Endometrial microvascular endothelial cells (primary cell): ENCODE measurements around the gene PEX11B. TPM values are rescaled to one million over a fixed set of nuclear protein-coding genes. Genes with fewer than 3 reads are reported as not detected.
"Not testable (repeated sequence)": the region's sequence is repeated elsewhere in the genome, so short reads cannot be mapped to it uniquely, and the experiment has no call there.

Experiments used
- in situ Hi-C: cut with HindIII; loops from 2 replicates; pipeline ENCODE4 v1.10.0; 2017; ENCODE audit warnings: low sequenced_read_pairs, low pct_unique_long_range_greater_than_20kb; ENCODE audit errors: inconsistent ontology term
- total RNA-seq: library from RNA; depleted of rRNA; stranded (reverse); fragments of >200 nt; gene quantifications from one replicate; pipeline ENCODE4 v1.2.3, GENCODE V29; 2015; ENCODE audit errors: inconsistent ontology term

Gene PEX11B
- total RNA-seq, 1 donor from 2014 or later = 39.3 TPM

GRCh38 chr1:145956781-145957442 lies 38.4 kb upstream of the PEX11B start:
- in situ Hi-C loops = no loop called here

- in situ Hi-C loops = no loop called here
Observed at GRCh38 chr1:145956361-145956760, 37.8 kb upstream of the PEX11B start.

- in situ Hi-C loops = no loop called here
Observed at GRCh38 chr1:145955436-145955835, 36.9 kb upstream of the PEX11B start.

GRCh38 chr1:145953861-145954260 lies 35.3 kb upstream of the PEX11B start:
- in situ Hi-C loops = no loop called here

GRCh38 chr1:145952903-145953302 lies 34.4 kb upstream of the PEX11B start:
- in situ Hi-C loops = no loop called here

GRCh38 chr1:145951526-145951925 lies 33.0 kb upstream of the PEX11B start:
- in situ Hi-C loops = no loop called here

GRCh38 chr1:145949219-145949618 lies 30.7 kb upstream of the PEX11B start:
- in situ Hi-C loops = no loop called here

- in situ Hi-C loops = no loop called here
Observed at GRCh38 chr1:145947551-145947950, 29.0 kb upstream of the PEX11B start.

GRCh38 chr1:145946477-145946986 lies 28.0 kb upstream of the PEX11B start:
- in situ Hi-C loops = no loop called here

GRCh38 chr1:145944532-145944931 lies 26.0 kb upstream of the PEX11B start:
- in situ Hi-C loops = no loop called here

- in situ Hi-C loops = no loop called here
Observed at GRCh38 chr1:145942871-145943270, 24.4 kb upstream of the PEX11B start.

- in situ Hi-C loops = no loop called here
Observed at GRCh38 chr1:145942405-145942804, 23.9 kb upstream of the PEX11B start.

GRCh38 chr1:145937436-145937835 lies 18.9 kb upstream of the PEX11B start:
- in situ Hi-C loops = no loop called here

GRCh38 chr1:145936247-145936646 lies 17.7 kb upstream of the PEX11B start:
- in situ Hi-C loops = no loop called here

- in situ Hi-C loops = no loop called here
Observed at GRCh38 chr1:145935708-145936107, 17.2 kb upstream of the PEX11B start.

GRCh38 chr1:145932522-145933009 lies 14.0 kb upstream of the PEX11B start:
- in situ Hi-C loops = not testable (repeated sequence)

GRCh38 chr1:145927916-145928643 lies 9.6 kb upstream of the PEX11B start:
- in situ Hi-C loops = no loop called here

GRCh38 chr1:145927063-145927886 lies 8.8 kb upstream of the PEX11B start, which contains the start of gene RBM8A:
TSS of gene RBM8A (minus strand) at chr1:145927484. CDS start at chr1:145927426, 58 bp downstream.
- in situ Hi-C loops = no loop called here

- in situ Hi-C loops = no loop called here
Observed at GRCh38 chr1:145926686-145927062, 8.2 kb upstream of the PEX11B start.
